HEK293 (cell line): ENCODE measurements around the gene SLAMF7.

ENCODE experiments used
- CTCF ChIA-PET: fragments of 350-600 bp; formaldehyde crosslinking; extraction: SDS; loops from one replicate; lab custom pipeline; 2021; ENCODE audit warnings: antibody characterized with exemption; lab: Yijun Ruan, JAX
- POLR2A ChIA-PET: fragments of 300-600 bp; formaldehyde crosslinking; extraction: SDS; loops from one replicate; lab custom pipeline; 2020; ENCODE audit warnings: antibody characterized with exemption, inconsistent platforms; lab: Yijun Ruan, JAX
- H3K27ac ChIP-seq: fragments of 200-500 bp; sonication (Bioruptor generic); 2 replicates; pipeline ENCODE4 v1.5.1; 2014; ENCODE audit warnings: low read depth, low read length, control low read depth, inconsistent platforms; ENCODE audit errors: extremely low read depth
- H3K36me3 ChIP-seq, 2 experiments: fragments of 200-500 bp in 1 of 2; sonication (Bioruptor generic) in 1 of 2; 1 replicate in 1 of 2; 2 replicates in 1 of 2; pipeline ENCODE4 v1.5.1; 2014 to 2017; ENCODE audit warnings: inconsistent platforms in 2 of 2, low read length in 2 of 2; ENCODE audit not compliant: control insufficient read depth in 2 of 2, insufficient read depth in 1 of 2
- H3K4me1 ChIP-seq: fragments of 200-500 bp; sonication (Bioruptor generic); 2 replicates; pipeline ENCODE4 v1.5.1; 2014; ENCODE audit warnings: mild to moderate bottlenecking, low read length, inconsistent platforms; ENCODE audit not compliant: control insufficient read depth, insufficient read depth
- H3K4me3 ChIP-seq: 2 replicates; pipeline ENCODE4 v1.5.1; 2011; ENCODE audit warnings: low read depth, mild to moderate bottlenecking, control low read depth, low read length, moderate library complexity
- H3K9me3 ChIP-seq: fragments of 200-500 bp; sonication (Bioruptor generic); 2 replicates; pipeline ENCODE4 v1.5.1; 2014; ENCODE audit warnings: low read depth, low read length, inconsistent platforms; ENCODE audit not compliant: control insufficient read depth, insufficient read depth
- HOXA7 ChIP-seq: sonication (generic); formaldehyde crosslinking; IDR thresholded peaks from 2 replicates; pipeline ENCODE4 v1.8.1; 2022; ENCODE audit warnings: missing genetic modification reagents, borderline replicate concordance
- KLF8 ChIP-seq: fragments of 450-650 bp; formaldehyde crosslinking; IDR thresholded peaks from 2 replicates; pipeline ENCODE4 v1.5.1; 2016; ENCODE audit warnings: missing biosample characterization, missing genetic modification characterization
- MYNN ChIP-seq: fragments of 450-650 bp; formaldehyde crosslinking; IDR thresholded peaks from 2 replicates; pipeline ENCODE4 v1.5.1; 2016; ENCODE audit warnings: missing biosample characterization, missing genetic modification characterization, borderline replicate concordance
- ZBTB48 ChIP-seq: fragments of 450-650 bp; formaldehyde crosslinking; IDR thresholded peaks from 2 replicates; pipeline ENCODE4 v1.5.1; 2016; ENCODE audit warnings: missing biosample characterization, missing genetic modification characterization
- ZFP69B ChIP-seq: fragments of 450-650 bp; formaldehyde crosslinking; IDR thresholded peaks from 2 replicates; pipeline ENCODE4 v1.5.1; 2016; ENCODE audit warnings: missing biosample characterization, missing genetic modification characterization
- ZNF133 ChIP-seq: fragments of 450-650 bp; formaldehyde crosslinking; IDR thresholded peaks from 2 replicates; pipeline ENCODE4 v1.5.1; 2016; ENCODE audit warnings: missing biosample characterization, missing genetic modification characterization
- ZNF155 ChIP-seq: fragments of 450-650 bp; formaldehyde crosslinking; IDR thresholded peaks from 2 replicates; pipeline ENCODE4 v1.5.1; 2016; ENCODE audit warnings: missing biosample characterization, missing genetic modification characterization
- ZNF211 ChIP-seq: fragments of 450-650 bp; formaldehyde crosslinking; IDR thresholded peaks from 2 replicates; pipeline ENCODE4 v1.5.1; 2016; ENCODE audit warnings: low read depth, missing biosample characterization, missing genetic modification characterization
- ZNF274 ChIP-seq, 2 experiments: fragments of 200-500 bp in 1 of 2; fragments of 450-650 bp in 1 of 2; sonication (Bioruptor generic) in 1 of 2; formaldehyde crosslinking in 1 of 2; IDR thresholded peaks; 2 replicates each; pipeline versions ENCODE4 v1.5.1 to v1.6.1; 2014 to 2016; ENCODE audit warnings: borderline replicate concordance in 1 of 2, inconsistent platforms in 1 of 2, low read length in 1 of 2, missing biosample characterization in 1 of 2, missing genetic modification characterization in 1 of 2
- ZNF354C ChIP-seq: fragments of 450-650 bp; formaldehyde crosslinking; IDR thresholded peaks from 2 replicates; pipeline ENCODE4 v1.5.1; 2016; ENCODE audit warnings: missing biosample characterization, missing genetic modification characterization, low read depth, borderline replicate concordance
- ZNF394 ChIP-seq: fragments of 450-650 bp; formaldehyde crosslinking; IDR thresholded peaks from 2 replicates; pipeline ENCODE4 v1.5.1; 2016; ENCODE audit warnings: missing biosample characterization, missing genetic modification characterization, mild to moderate bottlenecking, moderate library complexity, borderline replicate concordance
- ZNF48 ChIP-seq: fragments of 450-650 bp; formaldehyde crosslinking; IDR thresholded peaks from 2 replicates; pipeline ENCODE4 v1.5.1; 2016; ENCODE audit warnings: missing biosample characterization, missing genetic modification characterization
- ZNF561 ChIP-seq: fragments of 450-650 bp; IDR thresholded peaks from 2 replicates; pipeline ENCODE4 v1.5.1; 2018; ENCODE audit warnings: missing biosample characterization, missing genetic modification characterization, borderline replicate concordance
- ZNF629 ChIP-seq: fragments of 450-650 bp; formaldehyde crosslinking; IDR thresholded peaks from 2 replicates; pipeline ENCODE4 v1.5.1; 2017; ENCODE audit warnings: missing biosample characterization, missing genetic modification characterization
- ZNF654 ChIP-seq: fragments of 450-650 bp; formaldehyde crosslinking; IDR thresholded peaks from 2 replicates; pipeline ENCODE4 v1.5.1; 2016; ENCODE audit warnings: low read depth, missing biosample characterization, missing genetic modification characterization
- ZNF707 ChIP-seq: fragments of 450-650 bp; formaldehyde crosslinking; IDR thresholded peaks from 2 replicates; pipeline ENCODE4 v1.5.1; 2016; ENCODE audit warnings: missing biosample characterization, missing genetic modification characterization
- TF ChIP-seq, protein P1 (sequence below): fragments of 450-650 bp; formaldehyde crosslinking; IDR thresholded peaks from 2 replicates; pipeline ENCODE4 v1.5.1; 2016; ENCODE audit warnings: missing biosample characterization, missing genetic modification characterization
- TF ChIP-seq, protein P2 (sequence below): fragments of 450-650 bp; formaldehyde crosslinking; IDR thresholded peaks from 2 replicates; pipeline ENCODE4 v1.5.1; 2016; ENCODE audit warnings: missing biosample characterization, missing genetic modification characterization
- TF ChIP-seq, protein P3 (sequence below): fragments of 450-650 bp; formaldehyde crosslinking; IDR thresholded peaks from 2 replicates; pipeline ENCODE4 v1.5.1; 2016; ENCODE audit warnings: missing biosample characterization, missing genetic modification characterization, borderline replicate concordance
- TF ChIP-seq, protein P4 (sequence below): fragments of 450-650 bp; IDR thresholded peaks from 2 replicates; pipeline ENCODE4 v1.5.1; 2018; ENCODE audit warnings: missing biosample characterization, missing genetic modification characterization

The SLAMF7 gene

DNA sequence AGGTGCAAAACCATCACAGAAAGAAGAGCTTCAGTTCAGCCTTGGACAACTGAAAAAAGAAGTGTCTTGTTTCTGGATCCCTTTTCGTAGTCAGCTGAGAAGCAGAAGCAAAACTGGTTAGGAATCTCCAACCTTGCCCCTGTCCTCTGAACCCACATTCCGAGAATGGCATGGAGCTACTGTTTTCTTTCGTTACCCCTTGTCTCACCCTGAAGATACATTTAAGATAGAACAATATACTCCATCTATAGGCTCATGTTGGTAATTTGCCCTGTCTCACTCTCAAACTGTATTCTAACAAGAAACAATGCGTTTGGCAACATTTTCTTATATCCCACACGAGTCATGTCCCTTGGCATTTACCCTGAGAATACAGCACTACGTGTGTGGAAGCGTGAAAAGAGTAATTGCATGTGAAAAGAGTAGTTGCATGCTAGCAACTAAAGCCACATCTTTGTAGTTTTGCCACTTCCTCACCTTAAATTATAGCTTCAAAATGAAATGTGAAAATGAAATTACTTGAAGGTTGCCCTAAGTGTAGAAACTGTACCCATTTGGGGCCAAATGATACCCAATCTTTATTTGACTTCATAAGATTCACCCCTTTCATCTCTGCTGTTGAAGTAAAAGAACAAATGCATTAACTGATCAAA is 5.3 kb downstream of the SLAMF7 start (continued):
- TF ChIP-seq, protein P1, sequence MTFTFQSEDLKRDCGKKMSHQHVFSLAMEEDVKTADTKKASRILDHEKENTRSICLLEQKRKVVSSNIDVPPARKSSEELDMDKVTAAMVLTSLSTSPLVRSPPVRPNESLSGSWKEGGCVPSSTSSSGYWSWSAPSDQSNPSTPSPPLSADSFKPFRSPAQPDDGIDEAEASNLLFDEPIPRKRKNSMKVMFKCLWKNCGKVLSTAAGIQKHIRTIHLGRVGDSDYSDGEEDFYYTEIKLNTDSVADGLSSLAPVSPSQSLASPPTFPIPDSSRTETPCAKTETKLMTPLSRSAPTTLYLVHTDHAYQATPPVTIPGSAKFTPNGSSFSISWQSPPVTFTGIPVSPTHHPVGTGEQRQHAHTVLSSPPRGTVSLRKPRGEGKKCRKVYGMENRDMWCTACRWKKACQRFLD (tag by site-specific recombination) = no peak
- TF ChIP-seq ZNF707 (no peak), ZNF211 (tag by site-specific recombination) (no peak), ZBTB48 (tag by site-specific recombination) (no peak), ZFP69B (tag by site-specific recombination) (no peak), HOXA7 (no peak), ZNF561 (no peak)
- TF ChIP-seq, all 188 proteins: peak for 0

DNA sequence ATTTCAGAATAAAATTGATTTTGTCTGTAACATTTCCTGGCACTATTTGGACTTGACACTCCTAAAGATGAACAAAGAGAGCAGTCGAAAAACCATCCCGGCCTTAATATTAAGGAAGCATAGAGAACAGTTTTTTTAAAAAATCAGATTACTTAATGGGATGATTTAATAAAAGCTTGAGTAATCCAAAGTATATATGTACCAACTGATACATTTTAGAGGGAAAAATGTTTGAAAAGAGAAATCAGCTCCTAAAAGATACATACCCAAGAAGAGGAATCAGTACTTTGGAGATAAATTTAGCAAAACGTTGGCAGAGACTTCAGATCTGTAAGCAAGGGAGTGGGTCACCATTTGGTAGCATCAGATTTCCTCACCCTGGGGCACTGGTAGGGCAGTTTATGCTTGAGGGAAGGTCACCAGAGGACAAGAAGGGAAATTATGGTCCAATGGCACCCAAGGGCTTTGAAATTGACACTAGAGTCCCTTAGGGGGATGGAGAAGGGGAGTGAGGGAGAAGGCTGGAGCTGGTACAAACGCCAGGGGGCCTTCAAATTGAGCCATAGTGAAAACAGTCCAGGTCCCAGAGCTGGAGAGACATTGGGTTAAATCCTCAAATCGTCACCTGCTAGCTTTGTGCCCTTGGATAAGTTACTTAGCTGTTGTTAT is 5.9 kb downstream of the SLAMF7 start:
- Histone ChIP-seq H3K36me3 (no peaks in the 10 kb centered on the region), H3K9me3 (no peaks in the 10 kb centered on the region), H3K4me3 (no peak overlapping the region), H3K4me1 (0 out of 2 replicates have a peak, but pooled peaks cover 3% of the 10 kb centered on the region), H3K27ac (no peak overlapping the region)
- POLR2A ChIA-PET = no interaction called here
- no peak for TF ChIP-seq MYNN (tag by site-specific recombination)
- no peak for TF ChIP-seq ZNF133 (tag by site-specific recombination)
- TF ChIP-seq ZFP69B (tag by site-specific recombination) = no peak
- TF ChIP-seq, protein P2, sequence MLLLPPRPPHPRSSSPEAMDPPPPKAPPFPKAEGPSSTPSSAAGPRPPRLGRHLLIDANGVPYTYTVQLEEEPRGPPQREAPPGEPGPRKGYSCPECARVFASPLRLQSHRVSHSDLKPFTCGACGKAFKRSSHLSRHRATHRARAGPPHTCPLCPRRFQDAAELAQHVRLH (tag by site-specific recombination) = no peak
- TF ChIP-seq ZNF274 (IDR thresholded peaks at IDR 0.05; ENCODE audit: low read length) = no peak
- TF ChIP-seq ZNF274 (tag by site-specific recombination; IDR thresholded peaks at IDR 0.05; ENCODE audit: borderline replicate concordance) = no peak
- TF ChIP-seq, protein P3, sequence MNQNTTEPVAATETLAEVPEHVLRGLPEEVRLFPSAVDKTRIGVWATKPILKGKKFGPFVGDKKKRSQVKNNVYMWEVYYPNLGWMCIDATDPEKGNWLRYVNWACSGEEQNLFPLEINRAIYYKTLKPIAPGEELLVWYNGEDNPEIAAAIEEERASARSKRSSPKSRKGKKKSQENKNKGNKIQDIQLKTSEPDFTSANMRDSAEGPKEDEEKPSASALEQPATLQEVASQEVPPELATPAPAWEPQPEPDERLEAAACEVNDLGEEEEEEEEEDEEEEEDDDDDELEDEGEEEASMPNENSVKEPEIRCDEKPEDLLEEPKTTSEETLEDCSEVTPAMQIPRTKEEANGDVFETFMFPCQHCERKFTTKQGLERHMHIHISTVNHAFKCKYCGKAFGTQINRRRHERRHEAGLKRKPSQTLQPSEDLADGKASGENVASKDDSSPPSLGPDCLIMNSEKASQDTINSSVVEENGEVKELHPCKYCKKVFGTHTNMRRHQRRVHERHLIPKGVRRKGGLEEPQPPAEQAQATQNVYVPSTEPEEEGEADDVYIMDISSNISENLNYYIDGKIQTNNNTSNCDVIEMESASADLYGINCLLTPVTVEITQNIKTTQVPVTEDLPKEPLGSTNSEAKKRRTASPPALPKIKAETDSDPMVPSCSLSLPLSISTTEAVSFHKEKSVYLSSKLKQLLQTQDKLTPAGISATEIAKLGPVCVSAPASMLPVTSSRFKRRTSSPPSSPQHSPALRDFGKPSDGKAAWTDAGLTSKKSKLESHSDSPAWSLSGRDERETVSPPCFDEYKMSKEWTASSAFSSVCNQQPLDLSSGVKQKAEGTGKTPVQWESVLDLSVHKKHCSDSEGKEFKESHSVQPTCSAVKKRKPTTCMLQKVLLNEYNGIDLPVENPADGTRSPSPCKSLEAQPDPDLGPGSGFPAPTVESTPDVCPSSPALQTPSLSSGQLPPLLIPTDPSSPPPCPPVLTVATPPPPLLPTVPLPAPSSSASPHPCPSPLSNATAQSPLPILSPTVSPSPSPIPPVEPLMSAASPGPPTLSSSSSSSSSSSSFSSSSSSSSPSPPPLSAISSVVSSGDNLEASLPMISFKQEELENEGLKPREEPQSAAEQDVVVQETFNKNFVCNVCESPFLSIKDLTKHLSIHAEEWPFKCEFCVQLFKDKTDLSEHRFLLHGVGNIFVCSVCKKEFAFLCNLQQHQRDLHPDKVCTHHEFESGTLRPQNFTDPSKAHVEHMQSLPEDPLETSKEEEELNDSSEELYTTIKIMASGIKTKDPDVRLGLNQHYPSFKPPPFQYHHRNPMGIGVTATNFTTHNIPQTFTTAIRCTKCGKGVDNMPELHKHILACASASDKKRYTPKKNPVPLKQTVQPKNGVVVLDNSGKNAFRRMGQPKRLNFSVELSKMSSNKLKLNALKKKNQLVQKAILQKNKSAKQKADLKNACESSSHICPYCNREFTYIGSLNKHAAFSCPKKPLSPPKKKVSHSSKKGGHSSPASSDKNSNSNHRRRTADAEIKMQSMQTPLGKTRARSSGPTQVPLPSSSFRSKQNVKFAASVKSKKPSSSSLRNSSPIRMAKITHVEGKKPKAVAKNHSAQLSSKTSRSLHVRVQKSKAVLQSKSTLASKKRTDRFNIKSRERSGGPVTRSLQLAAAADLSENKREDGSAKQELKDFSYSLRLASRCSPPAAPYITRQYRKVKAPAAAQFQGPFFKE = no peak
- TF ChIP-seq ZNF155 (tag by site-specific recombination) = no peak
- TF ChIP-seq ZNF394 (tag by site-specific recombination) = no peak
- TF ChIP-seq, protein P4, sequence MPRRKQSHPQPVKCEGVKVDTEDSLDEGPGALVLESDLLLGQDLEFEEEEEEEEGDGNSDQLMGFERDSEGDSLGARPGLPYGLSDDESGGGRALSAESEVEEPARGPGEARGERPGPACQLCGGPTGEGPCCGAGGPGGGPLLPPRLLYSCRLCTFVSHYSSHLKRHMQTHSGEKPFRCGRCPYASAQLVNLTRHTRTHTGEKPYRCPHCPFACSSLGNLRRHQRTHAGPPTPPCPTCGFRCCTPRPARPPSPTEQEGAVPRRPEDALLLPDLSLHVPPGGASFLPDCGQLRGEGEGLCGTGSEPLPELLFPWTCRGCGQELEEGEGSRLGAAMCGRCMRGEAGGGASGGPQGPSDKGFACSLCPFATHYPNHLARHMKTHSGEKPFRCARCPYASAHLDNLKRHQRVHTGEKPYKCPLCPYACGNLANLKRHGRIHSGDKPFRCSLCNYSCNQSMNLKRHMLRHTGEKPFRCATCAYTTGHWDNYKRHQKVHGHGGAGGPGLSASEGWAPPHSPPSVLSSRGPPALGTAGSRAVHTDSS (tag by site-specific recombination) = no peak
- no peak for TF ChIP-seq ZNF48 (tag by site-specific recombination)
- no peak for TF ChIP-seq KLF8 (tag by site-specific recombination)
- no peak for TF ChIP-seq ZNF354C
- no peak for TF ChIP-seq ZNF629 (tag by site-specific recombination)
- TF ChIP-seq ZNF654 (tag by site-specific recombination) = no peak
- CTCF ChIA-PET = interaction anchor here (0.6 to 0.7 kb wide), 3 partner anchors 83 to 297 kb away, joined by 3 to 4 read pairs (median 3); no protein-coding TSS in a partner anchor
